SK-N-MC (cell line): ENCODE data around the gene OR2AT4.
"Not testable (repeated sequence)": the region's sequence is repeated elsewhere in the genome, so short reads cannot be mapped to it uniquely, and the experiment has no call there.

Experiments
- DNase-seq: peaks from one replicate; pipeline ENCODE4 v3.0.0-alpha.2; 2011; ENCODE audit warnings: low read depth, low spot score
- H3K27ac ChIP-seq: fragments of 200-600 bp; sonication (generic); 2 replicates; pipeline ENCODE4 v1.5.1; 2016; ENCODE audit warnings: mixed run types
- H3K36me3 ChIP-seq: fragments of 200-600 bp; sonication (generic); 2 replicates; pipeline ENCODE4 v1.6.1; 2017; ENCODE audit warnings: antibody characterized with exemption, low read length, mixed read lengths; ENCODE audit not compliant: insufficient read depth
- H3K4me3 ChIP-seq: fragments of 200-600 bp; sonication (generic); 2 replicates; pipeline ENCODE4 v1.5.1; 2016
- H3K9ac ChIP-seq: fragments of 200-600 bp; sonication (generic); 2 replicates; pipeline ENCODE4 v1.8.0; 2017; ENCODE audit warnings: mixed run types, mixed read lengths; ENCODE audit not compliant: insufficient read length
- H3K9me3 ChIP-seq: fragments of 200-600 bp; sonication (generic); 2 replicates; pipeline ENCODE4 v1.6.1; 2017; ENCODE audit warnings: low read depth, mild to moderate bottlenecking, antibody characterized with exemption, low read length, moderate library complexity, mixed read lengths
- EZH2 ChIP-seq: fragments of 200-600 bp; sonication (generic); IDR thresholded peaks from one replicate; pipeline ENCODE4 v1.6.1; 2017; ENCODE audit warnings: antibody characterized with exemption
- FOXP2 ChIP-seq: optimal IDR thresholded peaks from 2 replicates; pipeline ENCODE3; 2011; ENCODE audit warnings: mild to moderate bottlenecking, moderate library complexity; ENCODE audit not compliant: insufficient read depth; ENCODE audit errors: extremely low read length, control extremely low read depth
- POLR2AphosphoS5 ChIP-seq: IDR thresholded peaks from 2 replicates; pipeline ENCODE4 v1.6.1; 2012; ENCODE audit warnings: mild to moderate bottlenecking, low read depth, low read length, borderline replicate concordance

The OR2AT4 gene

GRCh38 chr11:75112200-75112599, 15.5 kb upstream of the OR2AT4 start:
- TF ChIP-seq POLR2AphosphoS5 (no peak), EZH2 (no peak), FOXP2 (no peak)
- DNase-seq, result no peak
- no peak overlapping the region for H3K9ac ChIP-seq
- H3K27ac ChIP-seq, result no peak overlapping the region
- H3K36me3 ChIP-seq, result no peaks in the 10 kb centered on the region
- H3K9me3 ChIP-seq, result no peaks in the 10 kb centered on the region
- no peak overlapping the region for H3K4me3 ChIP-seq

GRCh38 chr11:75107187-75107586, 10.5 kb upstream of the OR2AT4 start:
- DNase-seq, result no peak
- H3K27ac ChIP-seq, result no peak overlapping the region
- TF ChIP-seq FOXP2 (no peak), POLR2AphosphoS5 (no peak), EZH2 (no peak)

GRCh38 chr11:75105967-75106681, 9.4 kb upstream of the OR2AT4 start:
- not testable (repeated sequence) for H3K4me3 ChIP-seq, DNase-seq, H3K9me3 ChIP-seq, H3K9ac ChIP-seq, H3K36me3 ChIP-seq, H3K27ac ChIP-seq

More at GRCh38 chr11:75107187-75107586, 10.5 kb upstream of the OR2AT4 start:
- Histone ChIP-seq H3K4me3 (no peak overlapping the region), H3K9me3 (no peaks in the 10 kb centered on the region), H3K36me3 (no peaks in the 10 kb centered on the region), H3K9ac (no peak overlapping the region)

- no peaks in the 10 kb centered on the region for H3K9me3 ChIP-seq
- DNase-seq, result no peak
- no peak overlapping the region for H3K9ac ChIP-seq
- no peak overlapping the region for H3K4me3 ChIP-seq
- TF ChIP-seq FOXP2 (no peak), POLR2AphosphoS5 (no peak), EZH2 (no peak)
- H3K27ac ChIP-seq, result no peak overlapping the region
- no peaks in the 10 kb centered on the region for H3K36me3 ChIP-seq
These were observed 8.8 kb upstream of the OR2AT4 start for GRCh38 chr11:75105462-75105925.

GRCh38 chr11:75103380-75104026, 6.8 kb upstream of the OR2AT4 start:
- no peak overlapping the region for H3K27ac ChIP-seq
- no peaks in the 10 kb centered on the region for H3K9me3 ChIP-seq
- no peak for DNase-seq
- H3K9ac ChIP-seq, result no peak overlapping the region
- H3K36me3 ChIP-seq, result no peaks in the 10 kb centered on the region
- TF ChIP-seq POLR2AphosphoS5, result no peak
- no peak for TF ChIP-seq FOXP2
- no peak for TF ChIP-seq EZH2
- no peak overlapping the region for H3K4me3 ChIP-seq

- Histone ChIP-seq H3K4me3 (no peak overlapping the region), H3K9me3 (no peaks in the 10 kb centered on the region), H3K36me3 (no peaks in the 10 kb centered on the region), H3K27ac (no peak overlapping the region), H3K9ac (no peak overlapping the region)
- no peak for DNase-seq
- TF ChIP-seq EZH2, result no peak
- TF ChIP-seq POLR2AphosphoS5, result no peak
- no peak for TF ChIP-seq FOXP2
These were observed 4.9 kb upstream of the OR2AT4 start for GRCh38 chr11:75101424-75102128.

- H3K9ac ChIP-seq, result no peak overlapping the region
These were observed 3.6 kb upstream of the OR2AT4 start for GRCh38 chr11:75100314-75100713.

GRCh38 chr11:75099635-75100034, 3.0 kb upstream of the OR2AT4 start:
- H3K36me3 ChIP-seq, result no peaks in the 10 kb centered on the region
- H3K9me3 ChIP-seq, result no peaks in the 10 kb centered on the region

More at GRCh38 chr11:75100314-75100713, 3.6 kb upstream of the OR2AT4 start:
- DNase-seq, result no peak
- Histone ChIP-seq H3K27ac (no peak overlapping the region), H3K4me3 (no peak overlapping the region), H3K36me3 (no peaks in the 10 kb centered on the region), H3K9me3 (no peaks in the 10 kb centered on the region)
- TF ChIP-seq EZH2 (no peak), FOXP2 (no peak), POLR2AphosphoS5 (no peak)

GRCh38 chr11:75098835-75099439, 2.3 kb upstream of the OR2AT4 start:
- not testable (repeated sequence) for H3K4me3 ChIP-seq, H3K9ac ChIP-seq, H3K27ac ChIP-seq, H3K9me3 ChIP-seq, DNase-seq, H3K36me3 ChIP-seq

More at GRCh38 chr11:75099635-75100034, 3.0 kb upstream of the OR2AT4 start:
- H3K27ac ChIP-seq, result no peak overlapping the region
- H3K9ac ChIP-seq, result no peak overlapping the region
- DNase-seq, result no peak
- H3K4me3 ChIP-seq, result no peak overlapping the region
- TF ChIP-seq EZH2 (no peak), POLR2AphosphoS5 (no peak), FOXP2 (no peak)

GRCh38 chr11:75098181-75098580, 1.5 kb upstream of the OR2AT4 start:
- DNase-seq, H3K27ac ChIP-seq, H3K4me3 ChIP-seq, H3K9me3 ChIP-seq, H3K36me3 ChIP-seq, H3K9ac ChIP-seq: not testable (repeated sequence)
